ENCODE measurements around the gene PDSS1.
"Not testable (repeated sequence)": the region's sequence is repeated elsewhere in the genome, so short reads cannot be mapped to it uniquely, and the experiment has no call there.

Gene PDSS1

GRCh38 chr10:26697163-26697921 is at the start of gene PDSS1:
PDSS1 (plus strand) TSS chr10:26697701; CDS start chr10:26697712, 11 bp downstream.
- DNase-seq, result peak; percentile 68

- DNase-seq, result not testable (repeated sequence)
Measured at GRCh38 chr10:26648245-26648636, 49.3 kb upstream of the PDSS1 start.

GRCh38 chr10:26650406-26650805 is 47.1 kb upstream of the PDSS1 start:
- no peak for DNase-seq

- not testable (repeated sequence) for DNase-seq
Measured at GRCh38 chr10:26651476-26651875, 46.0 kb upstream of the PDSS1 start.

GRCh38 chr10:26653004-26653403 is 44.5 kb upstream of the PDSS1 start:
- DNase-seq, result no peak

- DNase-seq, result no peak
Measured at GRCh38 chr10:26655746-26656145, 41.8 kb upstream of the PDSS1 start.

- DNase-seq, result no peak
Measured at GRCh38 chr10:26662864-26663263, 34.6 kb upstream of the PDSS1 start.

- no peak for DNase-seq
Measured at GRCh38 chr10:26665080-26666048, 32.1 kb upstream of the PDSS1 start.

GRCh38 chr10:26675873-26676257 is 21.6 kb upstream of the PDSS1 start:
- DNase-seq, result no peak

- DNase-seq, result no peak
Measured at GRCh38 chr10:26679588-26679987, 17.9 kb upstream of the PDSS1 start.

- no peak for DNase-seq
Measured at GRCh38 chr10:26681076-26681475, 16.4 kb upstream of the PDSS1 start.

GRCh38 chr10:26681971-26682370 is 15.5 kb upstream of the PDSS1 start:
- not testable (repeated sequence) for DNase-seq

- no peak for DNase-seq
Measured at GRCh38 chr10:26682931-26683330, 14.6 kb upstream of the PDSS1 start.

- peak; percentile 63 for DNase-seq
Measured at GRCh38 chr10:26684667-26685264, 12.7 kb upstream of the PDSS1 start.

- no peak for DNase-seq
Measured at GRCh38 chr10:26685441-26685840, 12.1 kb upstream of the PDSS1 start.

GRCh38 chr10:26689399-26689798 is 8.1 kb upstream of the PDSS1 start:
- no peak for DNase-seq

- DNase-seq, result no peak
Measured at GRCh38 chr10:26690731-26691475, 6.6 kb upstream of the PDSS1 start.

- DNase-seq, result not testable (repeated sequence)
Measured at GRCh38 chr10:26694536-26694935, 3.0 kb upstream of the PDSS1 start.

- DNase-seq, result no peak
Measured at GRCh38 chr10:26696786-26697162, 727 bp upstream of the PDSS1 start.

- no peak for DNase-seq
Measured at GRCh38 chr10:26697922-26698608, 564 bp downstream of the PDSS1 start.

GRCh38 chr10:26698909-26699308 is 1.4 kb downstream of the PDSS1 start:
- no peak for DNase-seq

- DNase-seq, result no peak
Measured at GRCh38 chr10:26699631-26700030, 2.1 kb downstream of the PDSS1 start.
